CD4-positive, CD25-positive, alpha-beta regulatory T cell (primary cell): ENCODE results near the gene FHL2. TPM values are rescaled to one million over a fixed set of nuclear protein-coding genes. Genes with fewer than 3 reads are reported as not detected.
A peak's percentile ranks its signal among the peaks of the same experiment; 100 is the strongest.

Experiments
- ATAC-seq, 2 donors: fragments of 150-1000 bp; cut with Tn5 transposase; one replicate each; pipeline ENCODE4 v1.10.0; 2021; ENCODE audit warnings: low read depth in 2 of 2, moderate number of reproducible peaks in 2 of 2, moderate library complexity in 1 of 2
- DNase-seq, 3 donors: peaks; one replicate each; pipeline versions ENCODE4 v3.0.0 to v3.0.0-alpha.2; 2012 to 2022; ENCODE audit warnings: mixed read lengths in 1 of 3
- H3K27ac ChIP-seq: one replicate; pipeline ENCODE4 v1.7.0; 2013; ENCODE audit warnings: mild to moderate bottlenecking, low read length; ENCODE audit not compliant: insufficient read depth, poor library complexity, severe bottlenecking
- H3K27me3 ChIP-seq: one replicate; pipeline ENCODE4 v1.7.0; 2013; ENCODE audit warnings: low read length; ENCODE audit not compliant: control insufficient read depth, insufficient read depth
- H3K36me3 ChIP-seq: one replicate; pipeline ENCODE4 v1.7.0; 2013; ENCODE audit warnings: mild to moderate bottlenecking, low read length, moderate library complexity; ENCODE audit not compliant: control insufficient read depth, insufficient read depth
- H3K4me1 ChIP-seq: 2 replicates; pipeline ENCODE4 v1.7.0; 2013; ENCODE audit warnings: mild to moderate bottlenecking, low read length; ENCODE audit not compliant: insufficient read depth, control insufficient read depth, poor library complexity, severe bottlenecking
- H3K4me3 ChIP-seq: one replicate; pipeline ENCODE4 v1.7.0; 2013; ENCODE audit warnings: low read depth, mild to moderate bottlenecking, low read length, moderate library complexity
- H3K9me3 ChIP-seq, 2 experiments: 1 replicate in 1 of 2; 2 replicates in 1 of 2; pipeline ENCODE4 v1.7.0; 2013; ENCODE audit warnings: low read length in 2 of 2, mild to moderate bottlenecking in 1 of 2, moderate library complexity in 1 of 2; ENCODE audit not compliant: control insufficient read depth in 2 of 2
- H3K27ac Mint-ChIP-seq, 3 donors: one replicate each; pipeline ENCODE4 v1.8.0; 2020 to 2022; ENCODE audit warnings: mild to moderate bottlenecking in 3 of 3, mixed read lengths in 3 of 3, moderate library complexity in 2 of 3
- H3K27me3 Mint-ChIP-seq: one replicate; pipeline ENCODE4 v1.8.0; 2022; ENCODE audit warnings: mild to moderate bottlenecking, mixed read lengths
- H3K36me3 Mint-ChIP-seq: one replicate; pipeline ENCODE4 v1.8.0; 2020; ENCODE audit warnings: mixed read lengths
- H3K4me1 Mint-ChIP-seq, 4 donors: one replicate each; pipeline ENCODE4 v1.8.0; 2020 to 2022; ENCODE audit warnings: mixed read lengths in 4 of 4, mild to moderate bottlenecking in 1 of 4
- H3K4me3 Mint-ChIP-seq, 4 donors: one replicate each; pipeline ENCODE4 v1.8.0; 2020 to 2022; ENCODE audit warnings: mild to moderate bottlenecking in 4 of 4, mixed read lengths in 4 of 4, moderate library complexity in 3 of 4
- H3K9me3 Mint-ChIP-seq, 7 donors: one replicate each; pipeline ENCODE4 v1.8.0; 2020 to 2022; ENCODE audit warnings: mixed read lengths in 7 of 7, mild to moderate bottlenecking in 3 of 7, moderate library complexity in 2 of 7
- polyA plus RNA-seq, 4 donors: library from polyadenylated mRNA; unstranded; fragments of 300-500 nt; fragmentation: Illumina TruSeq; gene quantifications; one replicate each; pipeline ENCODE4 v1.2.3, GENCODE V29; 2021
- total RNA-seq: library from RNA; stranded (reverse); gene quantifications from one replicate; pipeline ENCODE4 v1.2.3, GENCODE V29; 2022

Gene FHL2
- total and polyA plus RNA-seq, 5 donors from 2014 or later, result 0.57 to 2.0 (median 1.1) TPM

- H3K36me3 Mint-ChIP-seq, result no peaks in the 10 kb centered on the region
- DNase-seq, result no peak
- H3K27ac Mint-ChIP-seq, result no peak overlapping the region
- H3K4me1 Mint-ChIP-seq, result peaks cover 3 to 23% (median 7%) of the 10 kb centered on the region in 4 donors
- no peak overlapping the region for H3K4me3 Mint-ChIP-seq
- Histone ChIP-seq H3K27me3 (no peaks in the 10 kb centered on the region), H3K27ac (no peak overlapping the region), H3K4me3 (no peak overlapping the region), H3K4me1 (peaks cover 18% of the 10 kb centered on the region), H3K9me3 (no peaks in the 10 kb centered on the region), H3K36me3 (no peaks in the 10 kb centered on the region)
- H3K9me3 Mint-ChIP-seq, result no peaks in the 10 kb centered on the region
- ATAC-seq, result no peak
- H3K27me3 Mint-ChIP-seq, result peaks cover 4% of the 10 kb centered on the region
Measured at GRCh38 chr2:105376010-105376409, 22.8 kb downstream of the FHL2 start.

- no peak overlapping the region for H3K27ac Mint-ChIP-seq
- no peaks in the 10 kb centered on the region for H3K36me3 ChIP-seq
- H3K4me1 Mint-ChIP-seq, result peaks cover 4 to 26% (median 8%) of the 10 kb centered on the region in 4 donors
- no peaks in the 10 kb centered on the region for H3K27me3 ChIP-seq
- no peak overlapping the region for H3K27ac ChIP-seq
- H3K4me3 ChIP-seq, result no peak overlapping the region
- ATAC-seq (no peak), DNase-seq (no peak)
- no peaks in the 10 kb centered on the region for H3K9me3 Mint-ChIP-seq
- no peaks in the 10 kb centered on the region for H3K36me3 Mint-ChIP-seq
- no peak overlapping the region for H3K4me3 Mint-ChIP-seq
- peaks cover 4% of the 10 kb centered on the region for H3K27me3 Mint-ChIP-seq
- H3K4me1 ChIP-seq, result peaks cover 20% of the 10 kb centered on the region
- no peaks in the 10 kb centered on the region for H3K9me3 ChIP-seq
Measured at GRCh38 chr2:105375001-105375561, 23.8 kb downstream of the FHL2 start.

GRCh38 chr2:105373895-105374401 lies 24.9 kb downstream of the FHL2 start:
- no peaks in the 10 kb centered on the region for H3K9me3 Mint-ChIP-seq
- Histone ChIP-seq H3K27ac (no peak overlapping the region), H3K4me1 (peaks cover 22% of the 10 kb centered on the region), H3K36me3 (no peaks in the 10 kb centered on the region), H3K4me3 (peak overlapping the region; percentile 42), H3K27me3 (no peaks in the 10 kb centered on the region), H3K9me3 (no peaks in the 10 kb centered on the region)
- peak; percentile 40 to 63 for ATAC-seq
- no peaks in the 10 kb centered on the region for H3K36me3 Mint-ChIP-seq
- H3K27ac Mint-ChIP-seq, result peak overlapping the region; percentile 71 to 96 (median 92)
- no peaks in the 10 kb centered on the region for H3K27me3 Mint-ChIP-seq
- peaks cover 8 to 32% (median 14%) of the 10 kb centered on the region in 4 donors for H3K4me1 Mint-ChIP-seq
- DNase-seq, result peak in 2 of 3 donors; percentile 33 to 78
- H3K4me3 Mint-ChIP-seq, result peak overlapping the region in 3 of 4 donors; percentile 20 to 82 (median 64)

GRCh38 chr2:105373344-105373781 lies 25.5 kb downstream of the FHL2 start:
- DNase-seq (no peak), ATAC-seq (no peak)
- peak overlapping the region in 2 of 4 donors; percentile 20 to 64 for H3K4me3 Mint-ChIP-seq
- H3K27me3 Mint-ChIP-seq, result no peaks in the 10 kb centered on the region
- H3K27ac Mint-ChIP-seq, result peak overlapping the region in 1 of 3 donors; percentile 22
- Histone ChIP-seq H3K4me3 (peak overlapping the region; percentile 2), H3K36me3 (no peaks in the 10 kb centered on the region), H3K27ac (no peak overlapping the region), H3K27me3 (no peaks in the 10 kb centered on the region), H3K4me1 (peaks cover 22% of the 10 kb centered on the region), H3K9me3 (no peaks in the 10 kb centered on the region)
- peaks cover 8 to 32% (median 14%) of the 10 kb centered on the region in 4 donors for H3K4me1 Mint-ChIP-seq
- no peaks in the 10 kb centered on the region for H3K9me3 Mint-ChIP-seq
- no peaks in the 10 kb centered on the region for H3K36me3 Mint-ChIP-seq

- DNase-seq, result no peak
- H3K4me1 ChIP-seq, result peaks cover 22% of the 10 kb centered on the region
- ATAC-seq, result no peak
- Mint-ChIP-seq H3K9me3 (no peaks in the 10 kb centered on the region), H3K4me1 (peaks cover 8 to 32% (median 14%) of the 10 kb centered on the region in 4 donors), H3K4me3 (no peak overlapping the region), H3K36me3 (no peaks in the 10 kb centered on the region), H3K27me3 (no peaks in the 10 kb centered on the region), H3K27ac (no peak overlapping the region)
- H3K4me3 ChIP-seq, result no peak overlapping the region
- no peak overlapping the region for H3K27ac ChIP-seq
- no peaks in the 10 kb centered on the region for H3K36me3 ChIP-seq
- no peaks in the 10 kb centered on the region for H3K9me3 ChIP-seq
- H3K27me3 ChIP-seq, result no peaks in the 10 kb centered on the region
Measured at GRCh38 chr2:105371810-105372209, 27.0 kb downstream of the FHL2 start.

GRCh38 chr2:105371156-105371555 lies 27.7 kb downstream of the FHL2 start:
- ATAC-seq, result no peak
- no peaks in the 10 kb centered on the region for H3K27me3 ChIP-seq
- Mint-ChIP-seq H3K4me1 (peaks cover 8 to 32% (median 14%) of the 10 kb centered on the region in 4 donors), H3K36me3 (no peaks in the 10 kb centered on the region), H3K27me3 (no peaks in the 10 kb centered on the region), H3K27ac (no peak overlapping the region), H3K9me3 (no peaks in the 10 kb centered on the region), H3K4me3 (no peak overlapping the region)
- no peak overlapping the region for H3K27ac ChIP-seq
- peaks cover 22% of the 10 kb centered on the region for H3K4me1 ChIP-seq
- no peaks in the 10 kb centered on the region for H3K9me3 ChIP-seq
- no peak overlapping the region for H3K4me3 ChIP-seq
- H3K36me3 ChIP-seq, result no peaks in the 10 kb centered on the region
- DNase-seq, result no peak

GRCh38 chr2:105369777-105370690 lies 28.8 kb downstream of the FHL2 start:
- peaks cover 4% of the 10 kb centered on the region for H3K36me3 Mint-ChIP-seq
- peaks cover 8 to 32% (median 14%) of the 10 kb centered on the region in 4 donors for H3K4me1 Mint-ChIP-seq
- H3K27ac Mint-ChIP-seq, result peak overlapping the region in 2 of 3 donors; percentile 65 to 87
- Histone ChIP-seq H3K9me3 (no peaks in the 10 kb centered on the region), H3K36me3 (no peaks in the 10 kb centered on the region), H3K27ac (no peak overlapping the region), H3K4me3 (peak overlapping the region; percentile 19), H3K4me1 (peaks cover 22% of the 10 kb centered on the region), H3K27me3 (no peaks in the 10 kb centered on the region)
- peak; percentile 70 to 92 (median 83) for DNase-seq
- peak; percentile 93 to 96 for ATAC-seq
- peak overlapping the region in 3 of 4 donors; percentile 7 to 42 (median 18) for H3K4me3 Mint-ChIP-seq
- no peaks in the 10 kb centered on the region for H3K27me3 Mint-ChIP-seq
- no peaks in the 10 kb centered on the region for H3K9me3 Mint-ChIP-seq
